ENCODE results near the gene DUSP10.

DNA sequence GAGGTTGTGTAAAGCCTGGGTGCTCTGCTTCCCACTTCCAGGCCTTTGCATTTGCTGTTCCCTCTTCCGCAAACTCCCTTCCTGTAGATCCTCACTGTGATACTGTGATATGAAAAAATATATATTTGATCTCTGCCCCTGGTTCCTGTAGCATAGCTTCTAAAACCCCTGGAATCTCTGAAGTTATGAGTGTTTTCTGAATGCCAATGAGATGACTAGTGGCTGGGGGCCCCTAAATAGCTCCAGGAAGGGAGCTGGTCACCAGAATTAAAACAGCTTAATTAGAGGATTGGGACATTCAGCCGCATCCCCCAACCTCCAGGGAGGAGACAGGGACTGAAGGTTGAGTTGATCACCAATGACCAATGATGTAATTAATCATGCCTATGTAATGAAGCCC is 21.9 kb downstream of the DUSP10 start:
- TF ChIP-seq CTCF (conservative IDR thresholded peaks at IDR 0.05; ENCODE audit: low read depth, low read length) (no peak), EZH2 (IDR thresholded peaks at IDR 0.05; ENCODE audit: low read length, unreplicated experiment) (no peak), EZH2phosphoT487 (IDR thresholded peaks at IDR 0.05; ENCODE audit: borderline replicate concordance, low read length) (no peak)

Measured in PC-3 (cell line).